AG04450 (cell line): ENCODE measurements around the gene IL21R. TPM values are rescaled to one million over a fixed set of nuclear protein-coding genes. Genes with fewer than 3 reads are reported as not detected.

ENCODE experiments used
- CTCF ChIA-PET: fragments of 300-600, 350-600 bp; formaldehyde crosslinking; extraction: SDS; loops from one replicate; lab custom pipeline; 2022; ENCODE audit warnings: antibody characterized with exemption, inconsistent platforms; lab: Charles Lee
- POLR2A ChIA-PET: fragments of 350-600 bp; formaldehyde crosslinking; extraction: SDS; loops from one replicate; lab custom pipeline; 2021; ENCODE audit warnings: antibody characterized with exemption, inconsistent platforms; lab: Yijun Ruan, JAX
- DNase-seq: peaks from one replicate; pipeline ENCODE4 v3.0.0-alpha.2; 2011; ENCODE audit warnings: low read depth, low spot score
- H3K27ac ChIP-seq: one replicate; pipeline ENCODE4 v1.5.1; 2012; ENCODE audit warnings: low read depth, low read length, control low read depth
- H3K27me3 ChIP-seq: one replicate; pipeline ENCODE4 v1.6.0; 2012; ENCODE audit warnings: low read length; ENCODE audit not compliant: control insufficient read depth, insufficient read depth
- H3K4me3 ChIP-seq: 2 replicates; pipeline ENCODE4 v1.5.1; 2011; ENCODE audit warnings: mild to moderate bottlenecking, low read depth, low read length, control low read depth
- H3K9me3 ChIP-seq: 2 replicates; pipeline ENCODE4 v1.5.1; 2012; ENCODE audit warnings: low read length; ENCODE audit not compliant: control insufficient read depth, insufficient read depth
- polyA plus RNA-seq: library from polyadenylated mRNA; depleted of rRNA; stranded (reverse); fragments of >200 nt; gene quantifications from 2 replicates; pipeline ENCODE4 v1.2.3, GENCODE V29; 2011
- TF ChIP-seq, protein P1 (sequence below): IDR thresholded peaks from 2 replicates; pipeline ENCODE4 v1.5.1; 2011; ENCODE audit warnings: low read depth, low read length, control low read depth, inconsistent platforms

Gene IL21R
- polyA plus RNA-seq, 1 experiment: 0.57 TPM

DNA sequence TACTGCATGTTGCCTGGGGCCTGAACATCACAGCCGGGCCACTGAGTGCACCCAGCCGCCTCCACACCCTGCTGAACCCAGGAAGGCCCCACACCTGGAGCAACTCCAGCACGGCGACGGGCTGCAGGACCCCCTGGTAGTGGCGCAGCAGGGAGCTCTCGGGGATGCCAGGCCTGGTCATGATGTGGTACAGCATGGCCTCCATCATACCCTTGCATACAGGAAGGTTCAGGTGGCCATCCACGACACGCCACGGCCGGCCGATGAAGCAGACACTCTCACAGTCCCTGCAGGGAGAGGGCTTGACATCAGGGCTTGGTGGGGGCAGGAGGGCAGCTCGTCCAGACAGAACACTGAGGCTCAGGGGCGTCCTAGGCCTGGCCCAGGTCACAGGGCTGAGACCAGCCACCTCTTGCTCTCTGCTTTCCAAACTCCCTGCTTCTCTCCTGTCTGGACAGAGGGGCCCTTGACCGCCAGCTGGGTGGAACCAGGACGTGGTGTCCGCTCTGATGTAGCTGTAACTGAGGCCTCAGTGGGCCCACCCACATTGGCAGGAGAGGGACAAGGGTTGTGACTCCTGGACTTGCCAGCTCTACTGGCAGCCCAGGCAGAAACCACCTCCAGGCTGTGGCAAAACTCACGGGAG, 60.3 kb downstream of the IL21R start:
- POLR2A ChIA-PET: no interaction called here
- CTCF ChIA-PET: interaction anchor here (0.9 kb wide), 2 partner anchors 307 to 352 kb away, joined by 3 to 4 read pairs; no protein-coding TSS in a partner anchor
- no peak for DNase-seq
- TF ChIP-seq, protein P1, sequence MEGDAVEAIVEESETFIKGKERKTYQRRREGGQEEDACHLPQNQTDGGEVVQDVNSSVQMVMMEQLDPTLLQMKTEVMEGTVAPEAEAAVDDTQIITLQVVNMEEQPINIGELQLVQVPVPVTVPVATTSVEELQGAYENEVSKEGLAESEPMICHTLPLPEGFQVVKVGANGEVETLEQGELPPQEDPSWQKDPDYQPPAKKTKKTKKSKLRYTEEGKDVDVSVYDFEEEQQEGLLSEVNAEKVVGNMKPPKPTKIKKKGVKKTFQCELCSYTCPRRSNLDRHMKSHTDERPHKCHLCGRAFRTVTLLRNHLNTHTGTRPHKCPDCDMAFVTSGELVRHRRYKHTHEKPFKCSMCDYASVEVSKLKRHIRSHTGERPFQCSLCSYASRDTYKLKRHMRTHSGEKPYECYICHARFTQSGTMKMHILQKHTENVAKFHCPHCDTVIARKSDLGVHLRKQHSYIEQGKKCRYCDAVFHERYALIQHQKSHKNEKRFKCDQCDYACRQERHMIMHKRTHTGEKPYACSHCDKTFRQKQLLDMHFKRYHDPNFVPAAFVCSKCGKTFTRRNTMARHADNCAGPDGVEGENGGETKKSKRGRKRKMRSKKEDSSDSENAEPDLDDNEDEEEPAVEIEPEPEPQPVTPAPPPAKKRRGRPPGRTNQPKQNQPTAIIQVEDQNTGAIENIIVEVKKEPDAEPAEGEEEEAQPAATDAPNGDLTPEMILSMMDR: no peak
- Histone ChIP-seq H3K9me3 (peaks cover 5% of the 10 kb centered on the region), H3K27me3 (no peaks in the 10 kb centered on the region), H3K4me3 (no peak overlapping the region), H3K27ac (no peak overlapping the region)

- TF ChIP-seq, protein P1: no peak
- H3K27me3 ChIP-seq: no peaks in the 10 kb centered on the region
- peaks cover 10% of the 10 kb centered on the region for H3K9me3 ChIP-seq
- DNase-seq: no peak
- POLR2A ChIA-PET: no interaction called here
- H3K27ac ChIP-seq: no peak overlapping the region
- no peak overlapping the region for H3K4me3 ChIP-seq
- CTCF ChIA-PET: interaction anchor here (0.9 to 1.0 kb wide), 2 partner anchors 228 to 307 kb away, joined by 3 to 4 read pairs; no protein-coding TSS in a partner anchor
Observed at GRCh38 chr16:27462846-27463682, 61.1 kb downstream of the IL21R start.

- Histone ChIP-seq H3K9me3 (peaks cover 17% of the 10 kb centered on the region), H3K27me3 (no peaks in the 10 kb centered on the region), H3K27ac (no peak overlapping the region), H3K4me3 (no peak overlapping the region)
- ChIA-PET CTCF (interaction anchor here (1.0 kb wide), 1 partner anchor 229 kb away, joined by 3 read pairs; no protein-coding TSS in a partner anchor), POLR2A (no interaction called here)
- TF ChIP-seq, protein P1: no peak
- DNase-seq: no peak
Observed at GRCh38 chr16:27463741-27464591, 62.0 kb downstream of the IL21R start.

DNA sequence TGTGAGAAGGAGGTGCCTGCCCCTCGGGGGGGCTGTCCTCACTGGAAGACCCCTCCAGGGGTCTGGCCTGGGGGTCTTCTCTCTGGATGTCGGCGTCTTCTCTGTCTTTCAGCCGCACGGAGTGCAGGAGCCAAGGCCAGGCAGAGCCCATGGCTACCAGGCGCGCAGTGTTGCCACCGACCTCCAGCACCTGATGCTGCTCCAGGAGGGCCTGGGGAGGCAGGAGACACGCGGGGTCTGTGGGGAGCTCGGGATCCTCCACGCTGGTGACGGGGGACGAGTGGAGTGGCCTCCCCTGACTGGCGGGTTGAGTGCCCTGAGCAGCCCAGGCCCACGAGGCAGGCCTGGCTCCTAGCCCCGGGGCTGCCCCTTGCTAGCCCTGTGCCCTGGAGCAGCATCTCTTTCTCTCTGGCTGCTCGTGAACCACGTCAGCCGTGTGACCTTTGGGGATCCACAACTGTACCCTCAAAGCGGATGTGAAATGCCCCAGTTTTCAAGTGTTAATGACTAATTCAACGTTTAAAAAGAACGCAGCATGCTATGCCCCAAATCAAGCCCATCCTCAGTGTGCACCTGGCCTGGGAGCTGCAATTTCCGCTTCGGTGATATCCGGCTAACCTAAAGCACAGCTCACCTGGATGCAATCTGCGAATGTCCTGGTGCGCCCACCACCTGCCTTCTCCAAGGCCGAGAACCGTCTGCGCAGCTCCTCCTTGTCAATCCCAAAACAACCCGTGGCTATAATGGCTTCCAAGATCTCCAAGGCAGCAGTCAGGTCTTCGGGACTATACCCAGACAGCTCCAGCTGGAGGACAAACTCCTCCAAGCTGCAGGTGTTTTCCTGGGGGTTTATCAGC, 62.9 kb downstream of the IL21R start:
- CTCF ChIA-PET: no interaction called here
- H3K27ac ChIP-seq: no peak overlapping the region

More for the DNA sequence above, 62.9 kb downstream of the IL21R start:
- peaks cover 23% of the 10 kb centered on the region for H3K9me3 ChIP-seq
- POLR2A ChIA-PET: no interaction called here
- no peaks in the 10 kb centered on the region for H3K27me3 ChIP-seq
- no peak for DNase-seq
- H3K4me3 ChIP-seq: no peak overlapping the region
- TF ChIP-seq, protein P1: no peak
